ENCODE data around the gene ITGA8. TPM values are rescaled to one million over a fixed set of nuclear protein-coding genes. Genes with fewer than 3 reads are reported as not detected.

ITGA8 gene
- total and polyA plus RNA-seq, 2 donors (not counting 1 experiment from before 2014, with no cell fraction given) = not detected

DNA sequence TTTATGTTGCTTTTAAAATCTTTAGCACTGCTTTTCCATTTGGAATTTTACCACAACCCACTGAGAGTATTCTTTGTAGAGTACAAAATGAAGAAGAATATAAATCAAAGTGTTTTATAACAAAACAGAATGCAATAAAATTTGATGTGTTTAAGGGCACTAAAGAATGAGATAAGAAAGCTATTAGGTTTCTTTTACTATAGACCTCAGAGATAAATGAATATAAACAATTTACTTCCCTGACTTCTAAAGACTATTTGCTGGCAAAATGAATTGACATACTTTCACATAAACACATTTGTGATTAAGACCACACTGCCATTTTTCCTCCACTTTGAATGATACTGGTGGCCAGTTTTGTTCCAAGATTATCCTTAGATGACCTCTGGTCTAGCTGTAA lies 124.5 kb downstream of the ITGA8 start:
- H3K79me2 ChIP-seq (ENCODE audit: control insufficient read depth, insufficient read depth, low read length) = no peaks in the 10 kb centered on the region
- DNase-seq = no peak
- H3K4me1 ChIP-seq (ENCODE audit: control insufficient read depth in 2 of 2, insufficient read depth in 2 of 2, low read length in 2 of 2) = no peaks in the 10 kb centered on the region
- Mint-ChIP-seq H3K9me3 (ENCODE audit: insufficient read depth) (no peaks in the 10 kb centered on the region), H3K27ac (no peak overlapping the region), H3K4me1 (no peaks in the 10 kb centered on the region), H3K4me3 (no peak overlapping the region), H3K27me3 (no peaks in the 10 kb centered on the region)
- H4K20me1 ChIP-seq (ENCODE audit: control insufficient read depth, insufficient read depth, low read length, poor library complexity, severe bottlenecking) = no peaks in the 10 kb centered on the region
- no peaks in the 10 kb centered on the region for H3K9me3 ChIP-seq (ENCODE audit: control extremely low read depth in 1 of 3, control insufficient read depth in 2 of 3, insufficient read depth in 1 of 3, low read length in 2 of 3)
- H3K4me3 ChIP-seq (ENCODE audit: control extremely low read depth in 1 of 5, extremely low read depth in 1 of 5, insufficient read depth in 1 of 5, low read depth in 2 of 5, low read length in 4 of 5) = no peak overlapping the region
- no peak overlapping the region for H3K4me2 ChIP-seq (replicated peaks; ENCODE audit: low read depth, low read length, poor library complexity, severe bottlenecking)
- no peak overlapping the region for H3K27ac ChIP-seq (ENCODE audit: low read length in 2 of 2)
- no peaks in the 10 kb centered on the region for H3K36me3 ChIP-seq (replicated peaks in 1 of 2; ENCODE audit: control extremely low read depth in 1 of 2, control insufficient read depth in 1 of 2, extremely low read depth in 1 of 2, insufficient read depth in 2 of 2, low read length in 1 of 2)
- intact Hi-C loops (cut with micrococcal nuclease) = no loop called here
- POLR2A ChIA-PET = no interaction called here
- H3K9ac ChIP-seq (ENCODE audit: low read length) = no peak overlapping the region
- CTCF ChIA-PET = no interaction called here
- no peak for ATAC-seq (ENCODE audit: low read depth)
- no peak overlapping the region for H2AFZ ChIP-seq (ENCODE audit: insufficient read depth, low read depth, low read length, poor library complexity, severe bottlenecking)
- TF ChIP-seq CTCF (IDR thresholded peaks at IDR 0.05) = no peak
- no peak for TF ChIP-seq EZH2 (IDR thresholded peaks at IDR 0.05; ENCODE audit: borderline replicate concordance, insufficient read depth, low read depth, low read length, poor library complexity, severe bottlenecking)
- no peaks in the 10 kb centered on the region for H3K27me3 ChIP-seq (replicated peaks in 1 of 4; ENCODE audit: control extremely low read depth in 1 of 4, control insufficient read depth in 3 of 4, insufficient read depth in 4 of 4, low read length in 3 of 4)

- no peak for ATAC-seq (ENCODE audit: low read depth)
- H3K27ac Mint-ChIP-seq = no peak overlapping the region
- TF ChIP-seq EZH2 (IDR thresholded peaks at IDR 0.05; ENCODE audit: borderline replicate concordance, insufficient read depth, low read depth, low read length, poor library complexity, severe bottlenecking) (no peak), CTCF (IDR thresholded peaks at IDR 0.05) (no peak)
- Histone ChIP-seq H3K36me3 (replicated peaks in 1 of 2; ENCODE audit: control extremely low read depth in 1 of 2, control insufficient read depth in 1 of 2, extremely low read depth in 1 of 2, insufficient read depth in 2 of 2, low read length in 1 of 2) (no peaks in the 10 kb centered on the region), H3K9me3 (ENCODE audit: control extremely low read depth in 1 of 3, control insufficient read depth in 2 of 3, insufficient read depth in 1 of 3, low read length in 2 of 3) (no peaks in the 10 kb centered on the region), H4K20me1 (ENCODE audit: control insufficient read depth, insufficient read depth, low read length, poor library complexity, severe bottlenecking) (no peaks in the 10 kb centered on the region), H3K27ac (ENCODE audit: low read length in 2 of 2) (no peak overlapping the region), H3K4me1 (ENCODE audit: control insufficient read depth in 2 of 2, insufficient read depth in 2 of 2, low read length in 2 of 2) (no peaks in the 10 kb centered on the region), H3K4me2 (replicated peaks; ENCODE audit: low read depth, low read length, poor library complexity, severe bottlenecking) (no peak overlapping the region), H3K9ac (ENCODE audit: low read length) (no peak overlapping the region), H3K4me3 (ENCODE audit: control extremely low read depth in 1 of 5, extremely low read depth in 1 of 5, insufficient read depth in 1 of 5, low read depth in 2 of 5, low read length in 4 of 5) (no peak overlapping the region), H3K27me3 (replicated peaks in 1 of 4; ENCODE audit: control extremely low read depth in 1 of 4, control insufficient read depth in 3 of 4, insufficient read depth in 4 of 4, low read length in 3 of 4) (no peaks in the 10 kb centered on the region), H3K79me2 (ENCODE audit: control insufficient read depth, insufficient read depth, low read length) (no peaks in the 10 kb centered on the region), H2AFZ (ENCODE audit: insufficient read depth, low read depth, low read length, poor library complexity, severe bottlenecking) (no peak overlapping the region)
- no peaks in the 10 kb centered on the region for H3K9me3 Mint-ChIP-seq (ENCODE audit: insufficient read depth)
- CTCF ChIA-PET = no interaction called here
- H3K4me3 Mint-ChIP-seq = no peak overlapping the region
- H3K27me3 Mint-ChIP-seq = peaks cover 3% of the 10 kb centered on the region
- DNase-seq = no peak
- no peaks in the 10 kb centered on the region for H3K4me1 Mint-ChIP-seq
- intact Hi-C loops (cut with micrococcal nuclease) = no loop called here
- POLR2A ChIA-PET = no interaction called here
- WGBS (ENCODE audit: insufficient coverage) = 66% methylated on average over 4 of the region's 4 CpGs
Observed at GRCh38 chr10:15591937-15592336, 127.8 kb downstream of the ITGA8 start.
